IMR-90 (cell line): ENCODE data around the gene TRAT1. TPM values are rescaled to one million over a fixed set of nuclear protein-coding genes. Genes with fewer than 3 reads are reported as not detected.

ENCODE experiments used
- ATAC-seq: fragments of 200-7000 bp; cut with Tn5 transposase; 2 replicates; pipeline ENCODE4 v1.9.1; 2020; ENCODE audit warnings: low read depth, mild to moderate bottlenecking, moderate library complexity
- BruUV-seq: library from RNA; stranded (reverse); fragments of 400-500 nt; replicated peaks from 2 replicates; lab custom pipeline; 2021; lab: Mats Ljungman, UMichigan
- CTCF ChIA-PET: fragments of 300-600 bp; formaldehyde crosslinking; extraction: SDS; loops from one replicate; lab custom pipeline; 2021; ENCODE audit warnings: antibody characterized with exemption; lab: Yijun Ruan, JAX
- POLR2A ChIA-PET: fragments of 300-600 bp; sonication (Branson Sonifier 250); formaldehyde crosslinking; loops from one replicate; lab custom pipeline; 2022; ENCODE audit warnings: antibody characterized with exemption; ENCODE audit not compliant: unreplicated experiment; lab: Charles Lee
- DNase-seq: peaks from one replicate; pipeline ENCODE4 v3.0.0; 2013
- H2AFZ ChIP-seq: replicated peaks from 2 replicates; pipeline ENCODE3; 2013; ENCODE audit warnings: low read length, mild to moderate bottlenecking; ENCODE audit not compliant: poor library complexity
- H2AK5ac ChIP-seq: 2 replicates; pipeline ENCODE4 v1.6.1; 2013; ENCODE audit warnings: low read depth, low read length, inconsistent platforms
- H2AK9ac ChIP-seq: replicated peaks from 2 replicates; pipeline ENCODE3; 2013; ENCODE audit warnings: mild to moderate bottlenecking, low read depth, low read length, moderate library complexity; ENCODE audit not compliant: poor library complexity
- H2BK120ac ChIP-seq: 2 replicates; pipeline ENCODE4 v1.6.1; 2013; ENCODE audit warnings: low read depth, low read length, inconsistent platforms
- H2BK15ac ChIP-seq: 3 replicates; pipeline ENCODE4 v1.6.1; 2013; ENCODE audit warnings: low read depth, low read length, inconsistent platforms
- H2BK20ac ChIP-seq: 2 replicates; pipeline ENCODE4 v1.6.1; 2013; ENCODE audit warnings: low read depth, mild to moderate bottlenecking, inconsistent platforms, low read length, moderate library complexity
- H2BK5ac ChIP-seq: 2 replicates; pipeline ENCODE4 v1.6.1; 2013; ENCODE audit warnings: mild to moderate bottlenecking, low read depth, low read length, inconsistent platforms; ENCODE audit not compliant: poor library complexity, severe bottlenecking
- H3K14ac ChIP-seq: replicated peaks from 2 replicates; pipeline ENCODE4 v1.6.1; 2013; ENCODE audit warnings: low read depth, low read length, inconsistent platforms
- H3K18ac ChIP-seq: 2 replicates; pipeline ENCODE4 v1.6.1; 2013; ENCODE audit warnings: low read depth, low read length, control low read depth
- H3K23ac ChIP-seq: 2 replicates; pipeline ENCODE4 v1.6.1; 2013; ENCODE audit warnings: low read depth, low read length, inconsistent platforms
- H3K27ac ChIP-seq: 2 replicates; pipeline ENCODE4 v1.5.1; 2013; ENCODE audit warnings: mild to moderate bottlenecking, control low read depth, low read length; ENCODE audit not compliant: insufficient read depth
- H3K27me3 ChIP-seq: 2 replicates; pipeline ENCODE4 v1.6.1; 2013; ENCODE audit warnings: low read length; ENCODE audit not compliant: control insufficient read depth, insufficient read depth
- H3K36me3 ChIP-seq: 2 replicates; pipeline ENCODE4 v1.6.1; 2013; ENCODE audit warnings: low read length, mixed read lengths; ENCODE audit not compliant: control insufficient read depth, insufficient read depth
- H3K4ac ChIP-seq: 2 replicates; pipeline ENCODE4 v1.6.1; 2013; ENCODE audit warnings: low read depth, low read length, inconsistent platforms
- H3K4me1 ChIP-seq: 2 replicates; pipeline ENCODE4 v1.6.1; 2013; ENCODE audit warnings: low read length, mixed read lengths; ENCODE audit not compliant: control insufficient read depth, insufficient read depth
- H3K4me2 ChIP-seq: 2 replicates; pipeline ENCODE4 v1.6.1; 2013; ENCODE audit warnings: low read depth, mild to moderate bottlenecking, control low read depth, low read length, moderate library complexity
- H3K4me3 ChIP-seq: 2 replicates; pipeline ENCODE4 v1.5.1; 2013; ENCODE audit warnings: low read depth, mild to moderate bottlenecking, control low read depth, low read length, moderate library complexity; ENCODE audit not compliant: insufficient read depth
- H3K56ac ChIP-seq: 2 replicates; pipeline ENCODE4 v1.6.1; 2013; ENCODE audit warnings: low read length, inconsistent platforms; ENCODE audit not compliant: insufficient read depth; ENCODE audit errors: extremely low read depth
- H3K79me1 ChIP-seq, 2 experiments: 2 replicates each; pipeline ENCODE4 v1.6.1; 2013; ENCODE audit warnings: low read length in 2 of 2, inconsistent platforms in 1 of 2, low read depth in 1 of 2
- H3K9ac ChIP-seq: 2 replicates; pipeline ENCODE4 v1.6.1; 2013; ENCODE audit warnings: low read depth, low read length, control low read depth
- H3K9me1 ChIP-seq: 2 replicates; pipeline ENCODE4 v1.6.1; 2013; ENCODE audit warnings: low read length, inconsistent platforms; ENCODE audit not compliant: insufficient read depth
- H3K9me3 ChIP-seq: 2 replicates; pipeline ENCODE4 v1.6.1; 2013; ENCODE audit warnings: low read length; ENCODE audit not compliant: control insufficient read depth, insufficient read depth
- H4K20me1 ChIP-seq: 2 replicates; pipeline ENCODE4 v1.6.1; 2013; ENCODE audit warnings: low read length, inconsistent platforms; ENCODE audit not compliant: insufficient read depth
- H4K5ac ChIP-seq: 2 replicates; pipeline ENCODE4 v1.6.1; 2013; ENCODE audit warnings: mild to moderate bottlenecking, low read depth, low read length, control low read depth
- H4K8ac ChIP-seq, 2 experiments: 2 replicates each; pipeline ENCODE4 v1.6.1; 2013; ENCODE audit warnings: low read depth in 2 of 2, low read length in 2 of 2, control low read depth in 1 of 2, inconsistent platforms in 1 of 2
- H4K91ac ChIP-seq: 2 replicates; pipeline ENCODE4 v1.6.1; 2013; ENCODE audit warnings: low read depth, low read length, inconsistent platforms; ENCODE audit not compliant: insufficient read depth
- CEBPB ChIP-seq: IDR thresholded peaks from 2 replicates; pipeline ENCODE4 v1.6.1; 2012; ENCODE audit warnings: low read depth, low read length, improper control_type of control experiment
- CHD1 ChIP-seq: IDR thresholded peaks from 2 replicates; pipeline ENCODE4 v1.6.1; 2012; ENCODE audit warnings: low read depth, low read length, improper control_type of control experiment
- MAFK ChIP-seq: IDR thresholded peaks from 2 replicates; pipeline ENCODE4 v1.6.1; 2012; ENCODE audit warnings: low read depth, low read length, improper control_type of control experiment
- MAZ ChIP-seq: IDR thresholded peaks from 2 replicates; pipeline ENCODE4 v1.6.1; 2012; ENCODE audit warnings: low read depth, mild to moderate bottlenecking, low read length, improper control_type of control experiment, moderate library complexity, borderline replicate concordance
- MXI1 ChIP-seq: IDR thresholded peaks from 2 replicates; pipeline ENCODE4 v1.6.1; 2012; ENCODE audit warnings: low read depth, mild to moderate bottlenecking, low read length, moderate library complexity, borderline replicate concordance
- POLR2A ChIP-seq: IDR thresholded peaks from 2 replicates; pipeline ENCODE4 v1.6.1; 2012; ENCODE audit warnings: mild to moderate bottlenecking, low read depth, low read length
- RCOR1 ChIP-seq: IDR thresholded peaks from 2 replicates; pipeline ENCODE4 v1.6.1; 2012; ENCODE audit warnings: mild to moderate bottlenecking, low read length, improper control_type of control experiment; ENCODE audit not compliant: insufficient replicate concordance
- RFX5 ChIP-seq: IDR thresholded peaks from 2 replicates; pipeline ENCODE4 v1.8.0; 2012; ENCODE audit warnings: low read depth, mild to moderate bottlenecking, low read length, moderate library complexity
- SMC3 ChIP-seq: fragments of 150-350 bp; IDR thresholded peaks from 2 replicates; pipeline ENCODE4 v1.6.1; 2016; ENCODE audit warnings: low read depth, mild to moderate bottlenecking, antibody characterized with exemption, low read length, moderate library complexity
- WGBS, 2 experiments: methylation state at CpG; one replicate each; pipeline versions ENCODE4 v1.1.5 to v1.1.7; 2013; ENCODE audit warnings: missing lambda C conversion rate in 2 of 2; ENCODE audit not compliant: insufficient read length in 1 of 2; ENCODE audit errors: extremely low coverage in 2 of 2; 5-methylcytosine and 5-hydroxymethylcytosine counted together
- dilution Hi-C: fragments of 300-500 bp; cut with HindIII; formaldehyde crosslinking; loops from one replicate; pipeline ENCODE4 v1.14.3; 2018; ENCODE audit warnings: low sequenced_read_pairs; ENCODE audit not compliant: unreplicated experiment
- in situ Hi-C: fragments of 300-500 bp; cut with MboI; formaldehyde crosslinking; loops from 3 replicates; pipeline ENCODE4 v1.14.3; 2019; ENCODE audit warnings: low sequenced_read_pairs, inconsistent platforms, mixed read lengths
- intact Hi-C: fragments of 100-400 bp; cut with micrococcal nuclease; formaldehyde crosslinking; loops from 2 replicates; pipeline ENCODE4 v1.10.0; 2022
- polyA plus RNA-seq, 3 experiments: library from polyadenylated mRNA; depleted of rRNA; stranded (reverse); fragments of >200 nt; gene quantifications; 2 replicates each; pipeline ENCODE4 v1.2.3, GENCODE V29; 2012; ENCODE audit warnings: low replicate concordance in 1 of 3
- total RNA-seq: library from RNA; depleted of rRNA; stranded (reverse); fragments of >200 nt; gene quantifications from 2 replicates; pipeline ENCODE4 v1.2.3, GENCODE V29; 2012
- TF ChIP-seq, protein P1 (sequence below): conservative IDR thresholded peaks from 2 replicates; pipeline ENCODE4 v1.5.1; 2012; ENCODE audit warnings: mild to moderate bottlenecking, low read depth, low read length, improper control_type of control experiment
- TF ChIP-seq, protein P2 (sequence below): fragments of 150-350 bp; IDR thresholded peaks from 2 replicates; pipeline ENCODE4 v1.6.1; 2016; ENCODE audit warnings: low read depth, mild to moderate bottlenecking, low read length, moderate library complexity, borderline replicate concordance
- TF ChIP-seq, protein P3 (sequence below): fragments of 150-350 bp; IDR thresholded peaks from 2 replicates; pipeline ENCODE4 v1.6.1; 2017; ENCODE audit warnings: mild to moderate bottlenecking, antibody characterized with exemption, low read length, low read depth

TRAT1 gene
- total and polyA plus RNA-seq, 2 of the 4 experiments (the other 2 are of a cell fraction) = not detected

DNA sequence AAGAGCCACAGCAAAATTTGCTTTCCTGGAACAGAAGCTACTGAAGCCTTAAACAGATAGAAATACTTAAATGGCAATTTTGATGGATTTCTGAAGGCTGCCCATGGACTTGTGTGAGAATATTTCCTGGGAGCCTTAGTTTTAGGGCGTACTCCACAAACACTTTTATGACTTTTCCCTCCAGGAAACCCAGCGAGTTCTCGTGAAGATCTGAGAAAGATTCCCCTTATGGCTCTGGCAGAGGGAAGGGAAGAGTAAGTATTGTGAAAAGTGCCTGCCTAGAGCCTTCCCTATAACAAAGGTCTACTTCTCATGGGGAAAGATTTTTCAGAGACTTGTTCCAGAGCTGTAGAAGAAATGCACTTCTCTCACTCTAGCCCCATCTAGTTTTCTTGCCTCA, 31.1 kb upstream of the TRAT1 start:
- no peak overlapping the region for H4K91ac ChIP-seq
- ATAC-seq (no peak), DNase-seq (no peak)
- no TSS peak for BruUV-seq
- H2BK15ac ChIP-seq = no peak overlapping the region
- H4K5ac ChIP-seq = no peak overlapping the region
- no peak overlapping the region for H4K8ac ChIP-seq
- in situ Hi-C loops = loop anchor here (25.0 kb wide), 1 partner anchor 96 kb away; no protein-coding TSS in a partner anchor
- no peak overlapping the region for H3K4me3 ChIP-seq
- H3K9me3 ChIP-seq = no peaks in the 10 kb centered on the region
- no peak overlapping the region for H3K9ac ChIP-seq
- H4K20me1 ChIP-seq = no peaks in the 10 kb centered on the region
- no peaks in the 10 kb centered on the region for H3K9me1 ChIP-seq
- H3K4me2 ChIP-seq = no peak overlapping the region
- H3K36me3 ChIP-seq = no peaks in the 10 kb centered on the region
- H3K79me1 ChIP-seq = no peaks in the 10 kb centered on the region
- no peak overlapping the region for H2BK20ac ChIP-seq
- no peak overlapping the region for H3K23ac ChIP-seq
- dilution Hi-C loops = no loop called here
- no CpG with 5 or more reads among the region's 3 CpGs for WGBS, 2 experiments
- no peak for TF ChIP-seq MXI1
- no peak for TF ChIP-seq CEBPB
- TF ChIP-seq RCOR1 = no peak
- TF ChIP-seq, protein P1, sequence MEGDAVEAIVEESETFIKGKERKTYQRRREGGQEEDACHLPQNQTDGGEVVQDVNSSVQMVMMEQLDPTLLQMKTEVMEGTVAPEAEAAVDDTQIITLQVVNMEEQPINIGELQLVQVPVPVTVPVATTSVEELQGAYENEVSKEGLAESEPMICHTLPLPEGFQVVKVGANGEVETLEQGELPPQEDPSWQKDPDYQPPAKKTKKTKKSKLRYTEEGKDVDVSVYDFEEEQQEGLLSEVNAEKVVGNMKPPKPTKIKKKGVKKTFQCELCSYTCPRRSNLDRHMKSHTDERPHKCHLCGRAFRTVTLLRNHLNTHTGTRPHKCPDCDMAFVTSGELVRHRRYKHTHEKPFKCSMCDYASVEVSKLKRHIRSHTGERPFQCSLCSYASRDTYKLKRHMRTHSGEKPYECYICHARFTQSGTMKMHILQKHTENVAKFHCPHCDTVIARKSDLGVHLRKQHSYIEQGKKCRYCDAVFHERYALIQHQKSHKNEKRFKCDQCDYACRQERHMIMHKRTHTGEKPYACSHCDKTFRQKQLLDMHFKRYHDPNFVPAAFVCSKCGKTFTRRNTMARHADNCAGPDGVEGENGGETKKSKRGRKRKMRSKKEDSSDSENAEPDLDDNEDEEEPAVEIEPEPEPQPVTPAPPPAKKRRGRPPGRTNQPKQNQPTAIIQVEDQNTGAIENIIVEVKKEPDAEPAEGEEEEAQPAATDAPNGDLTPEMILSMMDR = no peak
- no peak for TF ChIP-seq SMC3
- TF ChIP-seq RFX5 = no peak
- TF ChIP-seq POLR2A = no peak
- no peak for TF ChIP-seq MAFK
- TF ChIP-seq, protein P2, sequence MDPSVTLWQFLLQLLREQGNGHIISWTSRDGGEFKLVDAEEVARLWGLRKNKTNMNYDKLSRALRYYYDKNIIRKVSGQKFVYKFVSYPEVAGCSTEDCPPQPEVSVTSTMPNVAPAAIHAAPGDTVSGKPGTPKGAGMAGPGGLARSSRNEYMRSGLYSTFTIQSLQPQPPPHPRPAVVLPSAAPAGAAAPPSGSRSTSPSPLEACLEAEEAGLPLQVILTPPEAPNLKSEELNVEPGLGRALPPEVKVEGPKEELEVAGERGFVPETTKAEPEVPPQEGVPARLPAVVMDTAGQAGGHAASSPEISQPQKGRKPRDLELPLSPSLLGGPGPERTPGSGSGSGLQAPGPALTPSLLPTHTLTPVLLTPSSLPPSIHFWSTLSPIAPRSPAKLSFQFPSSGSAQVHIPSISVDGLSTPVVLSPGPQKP = no peak
- TF ChIP-seq, protein P3, sequence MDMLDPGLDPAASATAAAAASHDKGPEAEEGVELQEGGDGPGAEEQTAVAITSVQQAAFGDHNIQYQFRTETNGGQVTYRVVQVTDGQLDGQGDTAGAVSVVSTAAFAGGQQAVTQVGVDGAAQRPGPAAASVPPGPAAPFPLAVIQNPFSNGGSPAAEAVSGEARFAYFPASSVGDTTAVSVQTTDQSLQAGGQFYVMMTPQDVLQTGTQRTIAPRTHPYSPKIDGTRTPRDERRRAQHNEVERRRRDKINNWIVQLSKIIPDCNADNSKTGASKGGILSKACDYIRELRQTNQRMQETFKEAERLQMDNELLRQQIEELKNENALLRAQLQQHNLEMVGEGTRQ = no peak
- no peak for TF ChIP-seq CHD1
- TF ChIP-seq MAZ = no peak
- intact Hi-C loops = no loop called here
- CTCF ChIA-PET = no interaction called here
- no peak overlapping the region for H3K14ac ChIP-seq
- H3K27ac ChIP-seq = no peak overlapping the region
- H3K18ac ChIP-seq = no peak overlapping the region
- POLR2A ChIA-PET = no interaction called here
- no peak overlapping the region for H3K4ac ChIP-seq
- no peak overlapping the region for H3K56ac ChIP-seq
- no peak overlapping the region for H2AK9ac ChIP-seq
- no peak overlapping the region for H2BK120ac ChIP-seq
- no peak overlapping the region for H2BK5ac ChIP-seq
- no peak overlapping the region for H2AK5ac ChIP-seq
- no peaks in the 10 kb centered on the region for H3K27me3 ChIP-seq
- H3K4me1 ChIP-seq = no peaks in the 10 kb centered on the region
- no peak overlapping the region for H2AFZ ChIP-seq
